HCT116 (cell line): Measurements from ENCODE around the gene RAVER2.

Source experiments
- CBX3 ChIP-seq: IDR thresholded peaks from 2 replicates; pipeline ENCODE4 v1.6.1; 2012; ENCODE audit warnings: low read depth
- CTCF ChIP-seq, 3 experiments: fragments of 200-600 bp in 1 of 3; sonication (generic) in 1 of 3; IDR thresholded peaks in 2 of 3; conservative IDR thresholded peaks in 1 of 3; 2 replicates each; pipeline ENCODE4 v1.5.1; 2012 to 2017; ENCODE audit warnings: low read depth in 2 of 3, low read length in 2 of 3, antibody characterized with exemption in 1 of 3, borderline replicate concordance in 1 of 3, control low read depth in 1 of 3, mild to moderate bottlenecking in 1 of 3, mixed read lengths in 1 of 3, mixed run types in 1 of 3, moderate library complexity in 1 of 3; ENCODE audit not compliant: insufficient read depth in 1 of 3
- EGR1 ChIP-seq: IDR thresholded peaks from 2 replicates; pipeline ENCODE4 v1.6.1; 2012; ENCODE audit warnings: low read depth
- EZH2 ChIP-seq: fragments of 200-600 bp; sonication (generic); IDR thresholded peaks from 2 replicates; pipeline ENCODE4 v1.6.1; 2017; ENCODE audit warnings: antibody characterized with exemption, mixed run types
- EZH2phosphoT487 ChIP-seq: fragments of 200-600 bp; IDR thresholded peaks from 2 replicates; pipeline ENCODE4 v1.6.1; 2018; ENCODE audit warnings: antibody characterized with exemption, borderline replicate concordance
- FOSL1 ChIP-seq: IDR thresholded peaks from 2 replicates; pipeline ENCODE4 v1.6.1; 2012; ENCODE audit warnings: low read depth
- POLR2A ChIP-seq: IDR thresholded peaks from 2 replicates; pipeline ENCODE4 v1.7.0; 2011; ENCODE audit warnings: borderline replicate concordance; ENCODE audit not compliant: insufficient read depth, insufficient read length; ENCODE audit errors: extremely low read depth
- POLR2AphosphoS5 ChIP-seq: IDR thresholded peaks from 2 replicates; pipeline ENCODE4 v1.6.1; 2011; ENCODE audit warnings: mild to moderate bottlenecking, low read depth, low read length, moderate library complexity
- REST ChIP-seq: IDR thresholded peaks from 2 replicates; pipeline ENCODE4 v1.6.1; 2012; ENCODE audit warnings: low read depth
- ZNF274 ChIP-seq: fragments of 200-500 bp; sonication (Bioruptor generic); IDR thresholded peaks from 2 replicates; pipeline ENCODE4 v1.6.1; 2014; ENCODE audit warnings: mild to moderate bottlenecking, low read depth, low read length, inconsistent platforms
- TF ChIP-seq, protein P1 (sequence below): IDR thresholded peaks from 2 replicates; pipeline ENCODE4 v1.6.1; 2012
- TF ChIP-seq, protein P2 (sequence below): IDR thresholded peaks from 2 replicates; pipeline ENCODE4 v1.6.1; 2011; ENCODE audit warnings: mild to moderate bottlenecking, low read length, moderate library complexity; ENCODE audit not compliant: insufficient replicate concordance; ENCODE audit errors: extremely low read depth

GRCh38 chr1:64829411-64830029 lies 84.6 kb downstream of the RAVER2 start:
- TF ChIP-seq CTCF (IDR thresholded peaks at IDR 0.05 in 2 of 3, conservative IDR thresholded peaks at IDR 0.05 in 1 of 3; ENCODE audit: borderline replicate concordance in 1 of 3, insufficient read depth in 1 of 3, low read depth in 2 of 3, low read length in 2 of 3) (no peak), EZH2 (no peak), EZH2phosphoT487 (no peak), CBX3 (no peak), REST (no peak), POLR2A (no peak), EGR1 (no peak), POLR2AphosphoS5 (no peak), ZNF274 (no peak), FOSL1 (no peak)
- TF ChIP-seq, protein P1, sequence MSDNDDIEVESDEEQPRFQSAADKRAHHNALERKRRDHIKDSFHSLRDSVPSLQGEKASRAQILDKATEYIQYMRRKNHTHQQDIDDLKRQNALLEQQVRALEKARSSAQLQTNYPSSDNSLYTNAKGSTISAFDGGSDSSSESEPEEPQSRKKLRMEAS, result no peak
- TF ChIP-seq, protein P2, sequence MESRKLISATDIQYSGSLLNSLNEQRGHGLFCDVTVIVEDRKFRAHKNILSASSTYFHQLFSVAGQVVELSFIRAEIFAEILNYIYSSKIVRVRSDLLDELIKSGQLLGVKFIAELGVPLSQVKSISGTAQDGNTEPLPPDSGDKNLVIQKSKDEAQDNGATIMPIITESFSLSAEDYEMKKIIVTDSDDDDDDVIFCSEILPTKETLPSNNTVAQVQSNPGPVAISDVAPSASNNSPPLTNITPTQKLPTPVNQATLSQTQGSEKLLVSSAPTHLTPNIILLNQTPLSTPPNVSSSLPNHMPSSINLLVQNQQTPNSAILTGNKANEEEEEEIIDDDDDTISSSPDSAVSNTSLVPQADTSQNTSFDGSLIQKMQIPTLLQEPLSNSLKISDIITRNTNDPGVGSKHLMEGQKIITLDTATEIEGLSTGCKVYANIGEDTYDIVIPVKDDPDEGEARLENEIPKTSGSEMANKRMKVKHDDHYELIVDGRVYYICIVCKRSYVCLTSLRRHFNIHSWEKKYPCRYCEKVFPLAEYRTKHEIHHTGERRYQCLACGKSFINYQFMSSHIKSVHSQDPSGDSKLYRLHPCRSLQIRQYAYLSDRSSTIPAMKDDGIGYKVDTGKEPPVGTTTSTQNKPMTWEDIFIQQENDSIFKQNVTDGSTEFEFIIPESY, result no peak
